Ovary (tissue), 3 donors: ENCODE data around the gene F2RL2.

Experiments
- CTCF ChIP-seq, 3 donors: fragments of 450-650 bp in 2 of 3; fragments of 200-600 bp in 1 of 3; IDR thresholded peaks; one replicate each; pipeline versions ENCODE4 v1.5.1 to v1.8.0; 2016 to 2022; ENCODE audit warnings: antibody characterized with exemption in 3 of 3, mild to moderate bottlenecking in 1 of 3
- EP300 ChIP-seq: sonication (generic); formaldehyde crosslinking; IDR thresholded peaks from one replicate; pipeline ENCODE4 v1.6.1; 2017; ENCODE audit warnings: antibody characterized with exemption
- POLR2A ChIP-seq: fragments of 450-650 bp; IDR thresholded peaks from one replicate; pipeline ENCODE4 v1.6.1; 2017; ENCODE audit warnings: antibody characterized with exemption, mild to moderate bottlenecking, moderate library complexity
- donor health status: DM: no; HTN: no; CAD: no.

- TF ChIP-seq CTCF (IDR thresholded peaks at IDR 0.05) (no peak), POLR2A (no peak), EP300 (no peak)
Measured at GRCh38 chr5:76595755-76596481, 27.3 kb downstream of the F2RL2 start.
